ENCODE results near the gene BEX4. TPM values are rescaled to one million over a fixed set of nuclear protein-coding genes. Genes with fewer than 3 reads are reported as not detected.

Gene BEX4
- total RNA-seq, 1 donor: 13.0 TPM

GRCh38 chrX:103175944-103176753, 38.8 kb upstream of the BEX4 start:
- DNase-seq (ENCODE audit: insufficient read length, low spot score, missing footprints): peak; percentile 72
- Histone ChIP-seq H2AFZ (ENCODE audit: low read length) (peak overlapping the region; percentile 88), H3K27ac (ENCODE audit: low read depth, low read length) (no peak overlapping the region), H3K27me3 (ENCODE audit: insufficient read depth, low read length) (peaks cover 31% of the 10 kb centered on the region), H3K9me3 (ENCODE audit: low read depth, low read length) (no peaks in the 10 kb centered on the region), H3K4me3 (ENCODE audit: insufficient read depth, low read length) (peak overlapping the region; percentile 50), H3K79me2 (ENCODE audit: insufficient read depth, low read length) (no peaks in the 10 kb centered on the region), H4K20me1 (ENCODE audit: insufficient read depth, low read length) (no peaks in the 10 kb centered on the region), H3K4me2 (ENCODE audit: insufficient read depth, low read length) (peak overlapping the region; percentile 80), H3K4me1 (ENCODE audit: insufficient read depth, low read length) (no peaks in the 10 kb centered on the region), H3K36me3 (ENCODE audit: insufficient read depth, low read length) (no peaks in the 10 kb centered on the region)
- TF ChIP-seq CTCF (IDR thresholded peaks at IDR 0.05; ENCODE audit: extremely low read depth, low read depth, low read length): peak; percentile 93

DNA sequence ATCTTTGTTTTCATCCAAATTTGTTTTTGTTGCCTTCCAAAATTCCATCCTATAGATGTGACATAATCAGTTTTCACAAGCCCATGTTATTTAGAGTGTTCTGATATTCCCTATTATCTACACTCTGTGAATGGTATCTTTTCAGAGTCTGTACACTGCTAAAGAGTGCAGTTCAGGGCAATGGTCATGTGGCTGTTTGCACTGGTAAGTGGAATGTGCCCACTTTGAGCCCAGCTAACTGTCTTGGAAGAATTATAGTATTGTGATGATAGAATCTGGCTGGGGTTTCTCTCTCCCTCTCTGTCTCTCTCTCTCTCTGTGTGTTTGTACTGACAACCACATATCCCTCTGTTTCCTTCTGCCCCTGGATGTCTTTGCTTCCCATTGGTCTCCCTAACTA, 37.4 kb upstream of the BEX4 start:
- no peaks in the 10 kb centered on the region for H3K36me3 ChIP-seq (ENCODE audit: insufficient read depth, low read length)
- DNase-seq (ENCODE audit: insufficient read length, low spot score, missing footprints): no peak
- no peak overlapping the region for H2AFZ ChIP-seq (ENCODE audit: low read length)
- H3K4me3 ChIP-seq (ENCODE audit: insufficient read depth, low read length): no peak overlapping the region
- peaks cover 34% of the 10 kb centered on the region for H3K27me3 ChIP-seq (ENCODE audit: insufficient read depth, low read length)
- H3K79me2 ChIP-seq (ENCODE audit: insufficient read depth, low read length): no peaks in the 10 kb centered on the region
- TF ChIP-seq CTCF (IDR thresholded peaks at IDR 0.05; ENCODE audit: extremely low read depth, low read depth, low read length): no peak
- no peaks in the 10 kb centered on the region for H3K9me3 ChIP-seq (ENCODE audit: low read depth, low read length)
- no peaks in the 10 kb centered on the region for H3K4me1 ChIP-seq (ENCODE audit: insufficient read depth, low read length)
- H4K20me1 ChIP-seq (ENCODE audit: insufficient read depth, low read length): no peaks in the 10 kb centered on the region
- no peak overlapping the region for H3K27ac ChIP-seq (ENCODE audit: low read depth, low read length)
- no peak overlapping the region for H3K4me2 ChIP-seq (ENCODE audit: insufficient read depth, low read length)

GRCh38 chrX:103183912-103184311, 31.0 kb upstream of the BEX4 start:
- Histone ChIP-seq H3K4me2 (ENCODE audit: insufficient read depth, low read length) (no peak overlapping the region), H3K27ac (ENCODE audit: low read depth, low read length) (no peak overlapping the region), H2AFZ (ENCODE audit: low read length) (no peak overlapping the region), H3K27me3 (ENCODE audit: insufficient read depth, low read length) (peaks cover 53% of the 10 kb centered on the region), H3K36me3 (ENCODE audit: insufficient read depth, low read length) (no peaks in the 10 kb centered on the region), H3K79me2 (ENCODE audit: insufficient read depth, low read length) (no peaks in the 10 kb centered on the region), H3K4me1 (ENCODE audit: insufficient read depth, low read length) (no peaks in the 10 kb centered on the region), H3K9me3 (ENCODE audit: low read depth, low read length) (no peaks in the 10 kb centered on the region), H3K4me3 (ENCODE audit: insufficient read depth, low read length) (no peak overlapping the region), H4K20me1 (ENCODE audit: insufficient read depth, low read length) (no peaks in the 10 kb centered on the region)
- no peak for DNase-seq (ENCODE audit: insufficient read length, low spot score, missing footprints)
- TF ChIP-seq CTCF (IDR thresholded peaks at IDR 0.05; ENCODE audit: extremely low read depth, low read depth, low read length): no peak

GRCh38 chrX:103187953-103188475, 26.9 kb upstream of the BEX4 start:
- Histone ChIP-seq H3K36me3 (ENCODE audit: insufficient read depth, low read length) (no peaks in the 10 kb centered on the region), H2AFZ (ENCODE audit: low read length) (no peak overlapping the region), H3K4me1 (ENCODE audit: insufficient read depth, low read length) (no peaks in the 10 kb centered on the region), H3K4me2 (ENCODE audit: insufficient read depth, low read length) (no peak overlapping the region), H3K9me3 (ENCODE audit: low read depth, low read length) (no peaks in the 10 kb centered on the region), H3K79me2 (ENCODE audit: insufficient read depth, low read length) (no peaks in the 10 kb centered on the region), H3K27ac (ENCODE audit: low read depth, low read length) (no peak overlapping the region), H3K4me3 (ENCODE audit: insufficient read depth, low read length) (no peak overlapping the region), H4K20me1 (ENCODE audit: insufficient read depth, low read length) (no peaks in the 10 kb centered on the region), H3K27me3 (ENCODE audit: insufficient read depth, low read length) (peaks cover 32% of the 10 kb centered on the region)
- DNase-seq (ENCODE audit: insufficient read length, low spot score, missing footprints): no peak
- no peak for TF ChIP-seq CTCF (IDR thresholded peaks at IDR 0.05; ENCODE audit: extremely low read depth, low read depth, low read length)
